Measurements from ENCODE around the gene KRTAP12-4. TPM values are rescaled to one million over a fixed set of nuclear protein-coding genes. Genes with fewer than 3 reads are reported as not detected.
"Not testable (repeated sequence)": the region's sequence is repeated elsewhere in the genome, so short reads cannot be mapped to it uniquely, and the experiment has no call there.

The KRTAP12-4 gene
- not detected for polyA plus RNA-seq (ENCODE audit: insufficient read length in 3 of 3)
- long read RNA-seq, donor 1, result 0 reads
- long read RNA-seq, donor 2, result 0 reads
- long read RNA-seq, donor 3, result 0 reads
- long read RNA-seq, donor 4, result 0 reads
- long read RNA-seq, donor 5, result 0 reads
- long read RNA-seq, donor 6, result 0 reads
- long read RNA-seq, donor 7, result 0 reads
- long read RNA-seq, donor 8, result 0 reads
- long read RNA-seq, donor 9, result 0 reads
- long read RNA-seq, donor 10, result 0 reads
- long read RNA-seq, donor 11, result 0 reads
- long read RNA-seq, donor 12, result 0 reads
- long read RNA-seq, donor 13, result 0 reads
- long read RNA-seq, donor 14, result 0 reads
- long read RNA-seq, donor 15, result 0 reads
- long read RNA-seq, donor 16, result 0 reads

- no peak for DNase-seq
Observed at GRCh38 chr21:44654576-44655175, at the start of gene KRTAP12-4. Gene KRTAP12-4 (minus strand): TSS chr21:44654659. CDS start chr21:44654614, 45 bp downstream.

GRCh38 chr21:44703731-44704635 lies 49.5 kb upstream of the KRTAP12-4 start:
- DNase-seq, result no peak

GRCh38 chr21:44702973-44703730 lies 48.7 kb upstream of the KRTAP12-4 start:
- no peak for DNase-seq

- DNase-seq, result no peak
Observed at GRCh38 chr21:44702111-44702972, 47.9 kb upstream of the KRTAP12-4 start.

- DNase-seq, result no peak
Observed at GRCh38 chr21:44701541-44701940, 47.1 kb upstream of the KRTAP12-4 start.

- DNase-seq, result no peak
Observed at GRCh38 chr21:44701023-44701400, 46.6 kb upstream of the KRTAP12-4 start.

GRCh38 chr21:44700101-44701022 lies 45.9 kb upstream of the KRTAP12-4 start:
- DNase-seq, result no peak

GRCh38 chr21:44699502-44700001 lies 45.1 kb upstream of the KRTAP12-4 start:
- DNase-seq, result no peak

GRCh38 chr21:44697811-44698734 lies 43.6 kb upstream of the KRTAP12-4 start:
- no peak for DNase-seq

- not testable (repeated sequence) for DNase-seq
Observed at GRCh38 chr21:44697172-44697810, 42.8 kb upstream of the KRTAP12-4 start, which contains the start of gene KRTAP10-12. Gene KRTAP10-12 (plus strand): TSS chr21:44697172. CDS start chr21:44697202, 30 bp downstream.

- DNase-seq, result no peak
Observed at GRCh38 chr21:44696572-44696971, 42.1 kb upstream of the KRTAP12-4 start.

GRCh38 chr21:44695641-44696040 lies 41.2 kb upstream of the KRTAP12-4 start:
- DNase-seq, result no peak

GRCh38 chr21:44695184-44695583 lies 40.7 kb upstream of the KRTAP12-4 start:
- no peak for DNase-seq

GRCh38 chr21:44694776-44695175 lies 40.3 kb upstream of the KRTAP12-4 start:
- no peak for DNase-seq

GRCh38 chr21:44692798-44693512 lies 38.5 kb upstream of the KRTAP12-4 start:
- no peak for DNase-seq

GRCh38 chr21:44691686-44692085 lies 37.2 kb upstream of the KRTAP12-4 start:
- DNase-seq, result no peak

- DNase-seq, result not testable (repeated sequence)
Observed at GRCh38 chr21:44689740-44690139, 35.3 kb upstream of the KRTAP12-4 start.
